BLaER1 treated with 17β-estradiol and CSF1 and Interleukin-3, amounts not matched to agents 10 nM and 100 nM (cell line): ENCODE data around the gene NIPSNAP3A.
A peak's percentile ranks its signal among the peaks of the same experiment; 100 is the strongest.

ENCODE experiments used
- H3K27ac ChIP-seq, 11 experiments: shearing (Covaris generic); formaldehyde crosslinking; 2 replicates each; pipeline ENCODE4 v1.8.1; 2022
- H3K27me3 ChIP-seq, 11 experiments: shearing (Covaris generic); formaldehyde crosslinking; 2 replicates each; pipeline ENCODE4 v1.8.1; 2022
- H3K36me3 ChIP-seq, 11 experiments: shearing (Covaris generic); formaldehyde crosslinking; 2 replicates each; pipeline ENCODE4 v1.8.1; 2022
- H3K4me1 ChIP-seq, 10 experiments: shearing (Covaris generic); formaldehyde crosslinking; 2 replicates each; pipeline ENCODE4 v1.8.1; 2022
- H3K4me2 ChIP-seq, 11 experiments: shearing (Covaris generic); formaldehyde crosslinking; 2 replicates each; pipeline ENCODE4 v1.8.1; 2022
- H3K4me3 ChIP-seq, 10 experiments: shearing (Covaris generic); formaldehyde crosslinking; 2 replicates each; pipeline ENCODE4 v1.8.1; 2022
- H3K9ac ChIP-seq, 11 experiments: shearing (Covaris generic); formaldehyde crosslinking; 2 replicates each; pipeline ENCODE4 v1.8.1; 2022
- H3K9me3 ChIP-seq, 11 experiments: shearing (Covaris generic); formaldehyde crosslinking; replicated peaks in 1 of 11; 2 replicates each; pipeline ENCODE4 v1.8.1; 2022
- H4K20me1 ChIP-seq, 11 experiments: shearing (Covaris generic); formaldehyde crosslinking; 2 replicates each; pipeline ENCODE4 v1.8.1; 2022
- Cebpa-rat ChIP-seq, 11 experiments: shearing (Covaris generic); IDR thresholded peaks; 2 replicates each; pipeline ENCODE4 v1.8.1; 2022

NIPSNAP3A gene

GRCh38 chr9:104786293-104786692 is 38.8 kb downstream of the NIPSNAP3A start:
- Histone ChIP-seq H3K36me3 (peaks cover 88 to 100% (median 98%) of the 10 kb centered on the region in 11 experiments), H3K4me2 (no peak overlapping the region; a peak in 1 of 22 replicates), H4K20me1 (peaks cover 0 to 100% (median 63%) of the 10 kb centered on the region in 11 experiments; a peak in 20 of 22 replicates), H3K9ac (no peak overlapping the region), H3K4me1 (peaks cover 15 to 68% (median 28%) of the 10 kb centered on the region in 10 experiments), H3K4me3 (no peak overlapping the region), H3K27me3 (no peaks in the 10 kb centered on the region), H3K9me3 (no peaks in the 10 kb centered on the region), H3K27ac (no peak overlapping the region)
- TF ChIP-seq Cebpa-rat (IDR thresholded peaks at IDR 0.05) = no peak

GRCh38 chr9:104787306-104788015 is 40.0 kb downstream of the NIPSNAP3A start:
- Histone ChIP-seq H3K4me3 (no peak overlapping the region), H3K27me3 (no peaks in the 10 kb centered on the region), H4K20me1 (peaks cover 0 to 100% (median 72%) of the 10 kb centered on the region in 11 experiments; a peak in 20 of 22 replicates), H3K4me1 (peaks cover 14 to 56% (median 23%) of the 10 kb centered on the region in 10 experiments), H3K9ac (no peak overlapping the region), H3K9me3 (no peaks in the 10 kb centered on the region), H3K27ac (peak overlapping the region in 1 of 11 experiments; percentile 7; a peak in 1 of 22 replicates), H3K36me3 (peaks cover 98 to 100% (median 100%) of the 10 kb centered on the region in 11 experiments), H3K4me2 (no peak overlapping the region)
- TF ChIP-seq Cebpa-rat (IDR thresholded peaks at IDR 0.05) = no peak

DNA sequence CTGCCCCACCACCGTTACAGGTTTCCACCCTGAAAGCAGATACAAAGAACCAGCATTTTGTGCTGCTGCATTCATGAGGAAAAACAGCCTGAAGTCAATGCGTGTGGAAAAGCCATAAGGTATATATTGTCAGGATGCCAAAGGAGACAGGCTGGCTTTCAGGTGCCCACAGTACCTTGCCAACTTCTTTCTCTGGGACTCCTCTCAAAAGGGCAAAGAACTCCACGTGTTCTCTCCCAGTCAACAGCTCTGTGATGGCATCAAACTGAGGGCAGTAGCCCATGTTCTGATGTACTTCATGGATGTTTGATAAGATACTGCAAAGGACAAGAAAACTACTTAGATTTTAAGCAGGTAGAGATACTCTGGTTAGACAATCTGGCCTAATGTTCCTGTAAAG is 40.8 kb downstream of the NIPSNAP3A start:
- Histone ChIP-seq H3K9ac (no peak overlapping the region), H3K4me2 (no peak overlapping the region), H4K20me1 (peaks cover 0 to 100% (median 74%) of the 10 kb centered on the region in 11 experiments; a peak in 20 of 22 replicates), H3K4me1 (peaks cover 6 to 49% (median 16%) of the 10 kb centered on the region in 10 experiments), H3K27ac (no peak overlapping the region; a peak in 1 of 22 replicates), H3K36me3 (peaks cover 98 to 100% (median 100%) of the 10 kb centered on the region in 11 experiments), H3K9me3 (no peaks in the 10 kb centered on the region), H3K27me3 (no peaks in the 10 kb centered on the region), H3K4me3 (no peak overlapping the region)
- TF ChIP-seq Cebpa-rat (IDR thresholded peaks at IDR 0.05) = no peak

DNA sequence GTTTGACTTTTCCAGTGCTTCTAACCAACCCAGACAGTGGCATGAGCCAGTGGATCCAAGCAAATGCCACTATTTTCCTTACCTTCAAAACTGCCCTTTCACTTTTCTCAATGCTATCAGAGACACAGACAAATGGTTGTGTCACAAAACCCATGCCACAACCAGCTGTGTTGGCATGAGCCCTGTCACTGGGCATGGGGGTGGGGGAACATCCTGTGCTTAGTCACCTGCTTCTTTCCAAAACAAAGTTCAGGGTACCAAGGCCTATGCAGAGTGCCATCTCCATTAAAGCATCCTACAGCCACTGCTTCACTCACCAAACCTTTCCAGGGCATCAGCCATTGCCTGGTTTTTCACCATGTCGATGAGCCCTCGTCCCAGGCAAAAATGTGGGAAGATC is 46.6 kb downstream of the NIPSNAP3A start:
- Histone ChIP-seq H3K27ac (peak overlapping the region in 5 of 11 experiments; percentile 24 to 77 (median 66); a peak in 7 of 22 replicates), H4K20me1 (peaks cover 8 to 100% (median 59%) of the 10 kb centered on the region in 11 experiments; a peak in 19 of 22 replicates)

GRCh38 chr9:104795082-104795481 is 47.6 kb downstream of the NIPSNAP3A start:
- peak overlapping the region in 8 of 11 experiments; percentile 26 to 77 (median 44); a peak in 15 of 22 replicates for H3K27ac ChIP-seq
- H3K4me2 ChIP-seq = peak overlapping the region in 7 of 11 experiments; percentile 11 to 69 (median 43); a peak in 12 of 22 replicates
- H3K4me3 ChIP-seq = peak overlapping the region in 2 of 10 experiments; percentile 12 to 22; a peak in 1 of 20 replicates
- H3K9ac ChIP-seq = peak overlapping the region in 5 of 11 experiments; percentile 6 to 48 (median 10); a peak in 10 of 22 replicates
- no peaks in the 10 kb centered on the region for H3K27me3 ChIP-seq
- peaks cover 9 to 100% (median 57%) of the 10 kb centered on the region in 11 experiments; a peak in 19 of 22 replicates for H4K20me1 ChIP-seq
- H3K4me1 ChIP-seq = peaks cover 0 to 56% (median 21%) of the 10 kb centered on the region in 10 experiments; a peak in 13 of 20 replicates
- peaks cover 99 to 100% (median 100%) of the 10 kb centered on the region in 11 experiments for H3K36me3 ChIP-seq
- H3K9me3 ChIP-seq = no peaks in the 10 kb centered on the region
- TF ChIP-seq Cebpa-rat (IDR thresholded peaks at IDR 0.05) = peak in 3 of 11 experiments; percentile 37 to 80 (median 57); a peak in 3 of 22 replicates

More for the DNA sequence above, 46.6 kb downstream of the NIPSNAP3A start:
- Histone ChIP-seq H3K9ac (no peak overlapping the region; a peak in 2 of 22 replicates), H3K36me3 (peaks cover 99 to 100% (median 100%) of the 10 kb centered on the region in 11 experiments), H3K4me3 (no peak overlapping the region), H3K9me3 (no peaks in the 10 kb centered on the region), H3K4me2 (0 out of 22 replicates have a peak overlapping the region, but pooled peaks of 1 of the 11 experiments have one; percentile 33), H3K4me1 (peaks cover 0 to 53% (median 21%) of the 10 kb centered on the region in 10 experiments; a peak in 13 of 20 replicates), H3K27me3 (no peaks in the 10 kb centered on the region)
- TF ChIP-seq Cebpa-rat (IDR thresholded peaks at IDR 0.05) = no peak

DNA sequence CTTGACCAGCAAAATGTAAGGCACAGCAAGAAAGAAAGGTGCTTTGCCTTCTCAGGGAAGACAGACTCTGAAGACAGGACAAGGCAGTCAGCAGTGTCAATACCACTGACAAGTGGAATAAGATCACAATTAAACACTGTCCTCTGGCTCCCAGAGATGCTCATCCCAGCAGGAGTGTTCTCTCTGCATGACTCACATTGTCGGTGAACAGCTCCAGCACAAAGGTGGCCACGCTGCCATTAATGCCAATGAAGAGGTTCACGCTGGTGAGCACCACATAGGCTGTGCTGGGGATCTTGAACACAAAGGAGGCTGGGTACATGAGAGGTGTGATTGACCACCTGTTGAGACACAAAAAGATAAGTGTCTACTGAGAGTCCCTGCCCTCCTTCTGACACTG is 48.4 kb downstream of the NIPSNAP3A start:
- peaks cover 99 to 100% (median 100%) of the 10 kb centered on the region in 11 experiments for H3K36me3 ChIP-seq

DNA sequence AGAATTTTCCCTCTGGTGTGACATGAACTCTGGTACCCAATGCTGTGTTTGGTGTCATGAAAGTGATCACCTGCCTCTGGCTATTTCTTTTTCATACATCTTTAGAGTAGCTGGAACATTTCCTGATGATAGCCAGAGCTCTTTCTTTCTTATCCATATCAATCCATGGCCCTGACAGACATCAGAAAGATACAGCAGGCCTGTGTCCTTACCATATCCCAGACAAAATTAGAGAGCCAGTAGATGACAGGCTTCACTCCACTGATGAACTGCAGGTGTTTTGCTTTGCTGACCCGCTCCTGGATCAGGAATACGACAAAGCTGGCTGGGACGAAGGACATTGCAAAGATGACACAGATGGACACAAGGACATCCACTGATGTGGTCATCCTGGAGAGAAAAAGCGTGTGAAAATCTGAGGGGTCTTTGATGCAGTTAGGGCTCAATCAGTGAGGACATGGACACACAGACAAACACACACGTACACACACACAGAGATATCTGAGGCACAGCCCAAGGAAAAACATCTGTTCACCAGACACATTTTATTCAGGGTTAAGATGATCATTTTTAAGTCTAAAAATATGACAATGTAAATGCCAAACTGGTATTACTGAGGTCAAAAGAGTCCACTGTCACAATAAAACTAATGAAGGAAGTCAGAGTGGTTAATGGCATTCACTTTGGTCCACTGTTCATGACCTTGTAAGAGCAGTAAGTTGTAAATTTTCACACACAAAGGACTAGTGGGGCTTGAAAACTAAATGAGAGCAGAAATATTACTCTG is 50.9 kb downstream of the NIPSNAP3A start:
- H3K27ac ChIP-seq = no peak overlapping the region

More for the DNA sequence above, 48.4 kb downstream of the NIPSNAP3A start:
- Histone ChIP-seq H3K27ac (peak overlapping the region in 8 of 11 experiments; percentile 13 to 77 (median 44); a peak in 11 of 22 replicates), H3K27me3 (no peaks in the 10 kb centered on the region), H3K9ac (peak overlapping the region in 3 of 11 experiments; percentile 7 to 48 (median 40); a peak in 5 of 22 replicates), H3K4me2 (peak overlapping the region in 7 of 11 experiments; percentile 11 to 69 (median 43); a peak in 11 of 22 replicates), H3K4me1 (peaks cover 0 to 64% (median 21%) of the 10 kb centered on the region in 10 experiments; a peak in 13 of 20 replicates), H4K20me1 (peaks cover 9 to 100% (median 65%) of the 10 kb centered on the region in 11 experiments; a peak in 19 of 22 replicates), H3K9me3 (no peaks in the 10 kb centered on the region), H3K4me3 (no peak overlapping the region)
- TF ChIP-seq Cebpa-rat (IDR thresholded peaks at IDR 0.05) = no peak

More for the DNA sequence above, 50.9 kb downstream of the NIPSNAP3A start:
- H3K9ac ChIP-seq = peak overlapping the region in 2 of 11 experiments; percentile 4 to 35; a peak in 2 of 22 replicates
- peaks cover 17 to 100% (median 72%) of the 10 kb centered on the region in 11 experiments; a peak in 19 of 22 replicates for H4K20me1 ChIP-seq
- peaks cover 99 to 100% (median 100%) of the 10 kb centered on the region in 11 experiments for H3K36me3 ChIP-seq
- no peaks in the 10 kb centered on the region for H3K9me3 ChIP-seq
- H3K4me2 ChIP-seq = peak overlapping the region in 1 of 11 experiments; percentile 20; a peak in 1 of 22 replicates
- H3K4me1 ChIP-seq = peaks cover 0 to 73% (median 21%) of the 10 kb centered on the region in 10 experiments; a peak in 13 of 20 replicates
- no peak overlapping the region for H3K4me3 ChIP-seq
- H3K27me3 ChIP-seq = no peaks in the 10 kb centered on the region
- no peak for TF ChIP-seq Cebpa-rat (IDR thresholded peaks at IDR 0.05)
